T47D (cell line): Measurements from ENCODE around the gene KLHL22.
"Not testable (repeated sequence)": the region's sequence is repeated elsewhere in the genome, so short reads cannot be mapped to it uniquely, and the experiment has no call there.

Source experiments
- DNase-seq, 2 experiments: peaks; one replicate each; pipeline versions ENCODE4 v3.0.0 to v3.0.0-alpha.2; 2011 to 2012; ENCODE audit warnings: low read depth in 1 of 2, low spot score in 1 of 2
- JUND ChIP-seq: IDR thresholded peaks from 2 replicates; pipeline ENCODE4 v1.6.1; 2012; ENCODE audit warnings: low read depth
- in situ Hi-C: cut with HindIII; loops from 2 replicates; pipeline ENCODE4 v1.10.0; 2016; ENCODE audit warnings: low sequenced_read_pairs, low pct_unique_long_range_greater_than_20kb

KLHL22 gene, protein sequence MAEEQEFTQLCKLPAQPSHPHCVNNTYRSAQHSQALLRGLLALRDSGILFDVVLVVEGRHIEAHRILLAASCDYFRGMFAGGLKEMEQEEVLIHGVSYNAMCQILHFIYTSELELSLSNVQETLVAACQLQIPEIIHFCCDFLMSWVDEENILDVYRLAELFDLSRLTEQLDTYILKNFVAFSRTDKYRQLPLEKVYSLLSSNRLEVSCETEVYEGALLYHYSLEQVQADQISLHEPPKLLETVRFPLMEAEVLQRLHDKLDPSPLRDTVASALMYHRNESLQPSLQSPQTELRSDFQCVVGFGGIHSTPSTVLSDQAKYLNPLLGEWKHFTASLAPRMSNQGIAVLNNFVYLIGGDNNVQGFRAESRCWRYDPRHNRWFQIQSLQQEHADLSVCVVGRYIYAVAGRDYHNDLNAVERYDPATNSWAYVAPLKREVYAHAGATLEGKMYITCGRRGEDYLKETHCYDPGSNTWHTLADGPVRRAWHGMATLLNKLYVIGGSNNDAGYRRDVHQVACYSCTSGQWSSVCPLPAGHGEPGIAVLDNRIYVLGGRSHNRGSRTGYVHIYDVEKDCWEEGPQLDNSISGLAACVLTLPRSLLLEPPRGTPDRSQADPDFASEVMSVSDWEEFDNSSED

DNA sequence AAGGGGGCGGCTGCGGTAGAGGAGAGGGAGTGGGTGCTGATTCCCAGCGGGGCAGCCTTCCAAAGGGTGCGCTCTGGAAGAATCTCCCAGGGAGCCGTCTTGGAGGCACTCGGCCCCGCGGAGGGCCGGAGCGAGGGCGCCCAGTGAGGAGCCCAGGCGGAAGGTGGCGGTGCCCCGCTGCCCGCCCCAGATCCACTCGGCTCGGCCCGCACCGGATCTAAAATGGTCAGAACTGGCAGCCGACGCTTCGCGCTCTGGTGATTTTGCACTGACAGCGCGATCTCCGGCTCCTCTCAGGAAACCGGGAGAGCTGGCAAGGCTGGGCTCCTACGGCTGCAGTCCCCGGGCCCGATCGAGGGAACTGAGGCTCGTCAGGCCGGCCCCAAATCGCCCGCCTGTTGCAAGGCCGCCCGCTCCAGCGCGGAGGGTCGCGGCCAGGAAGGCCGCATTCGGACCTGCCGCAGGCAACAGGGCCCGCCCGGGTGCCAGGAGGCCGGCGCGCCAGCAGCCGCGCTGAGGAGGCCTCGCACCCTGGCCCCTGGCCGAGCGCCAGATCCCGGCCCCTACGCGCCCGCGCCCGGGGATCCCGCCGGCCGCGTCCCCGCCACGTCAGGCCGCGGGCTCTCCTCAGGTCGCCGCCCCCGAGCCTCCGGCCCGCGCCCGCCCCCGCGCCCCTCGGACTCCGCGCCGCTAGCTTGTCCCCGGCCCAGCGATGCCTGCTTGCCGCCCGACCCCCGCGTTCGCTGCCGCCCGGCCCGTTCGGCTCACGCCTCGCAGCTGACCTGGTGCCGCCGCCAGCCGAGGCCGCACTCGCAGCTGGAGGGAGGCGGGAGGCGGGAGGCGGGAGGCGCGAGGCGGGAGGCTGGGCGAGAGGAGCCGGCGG is at the start of gene KLHL22:
TSS of gene KLHL22 (minus strand) at position 818 of the 883 bp plus-strand sequence. CDS start 6,584 bp downstream, outside the sequence.
- TF ChIP-seq JUND, result no peak
- DNase-seq, result peak; percentile 36 to 58
- in situ Hi-C loops, result no loop called here

DNA sequence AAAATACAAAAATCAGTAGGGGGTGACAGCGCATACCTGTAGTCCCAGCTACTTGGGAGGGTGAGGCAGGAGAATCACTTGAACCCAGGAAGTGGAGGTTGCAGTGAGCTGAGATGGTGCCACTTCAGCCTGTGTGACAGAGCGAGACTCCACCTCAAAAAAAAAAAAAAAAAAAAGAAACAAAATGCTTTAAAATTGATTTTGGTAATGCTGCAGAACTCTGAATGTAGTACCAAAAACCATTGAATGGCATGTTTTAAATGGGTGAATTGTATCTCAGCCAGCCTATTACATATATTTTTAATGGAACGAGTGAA is 49.7 kb upstream of the KLHL22 start:
- DNase-seq, in situ Hi-C loops: not testable (repeated sequence)

DNA sequence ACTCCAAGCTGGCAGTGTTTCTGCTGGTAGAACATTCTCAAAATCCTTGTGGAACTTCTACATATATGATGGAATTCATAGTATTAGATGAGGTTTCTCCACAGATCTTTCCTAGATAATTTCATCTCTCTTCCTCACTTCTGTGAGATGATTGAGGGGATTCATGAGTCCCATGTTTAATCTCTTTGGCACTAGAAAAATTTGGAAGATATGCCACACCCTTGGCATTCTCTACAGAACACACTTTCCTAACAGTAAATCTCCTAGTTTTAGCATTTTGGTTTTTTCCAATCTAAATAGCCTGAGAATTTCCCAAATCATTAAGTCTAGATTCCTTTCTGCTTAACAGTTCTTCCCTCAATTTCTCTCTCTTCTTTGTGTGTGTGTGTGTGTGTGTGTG is 47.1 kb upstream of the KLHL22 start:
- DNase-seq, result no peak
- in situ Hi-C loops, result no loop called here
- TF ChIP-seq JUND, result no peak

DNA sequence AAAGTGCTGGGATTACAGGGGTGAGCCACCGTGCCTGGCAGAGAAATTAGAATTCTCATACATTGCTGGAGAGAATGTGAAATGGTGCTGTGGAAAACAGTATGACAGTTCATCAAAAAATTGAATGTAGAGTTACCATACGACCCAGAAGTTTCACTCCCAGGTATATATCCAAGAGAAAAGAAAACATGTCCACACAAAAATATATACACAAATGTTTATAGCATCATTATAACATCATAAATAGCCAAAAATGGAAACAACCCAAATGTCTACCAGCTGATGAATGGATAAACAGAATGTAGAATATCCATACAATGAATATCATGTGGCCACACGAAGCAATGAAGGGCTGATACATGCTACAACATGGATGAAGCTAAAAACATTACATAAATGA is 46.5 kb upstream of the KLHL22 start:
- TF ChIP-seq JUND, result no peak
- in situ Hi-C loops, result no loop called here
- no peak for DNase-seq

DNA sequence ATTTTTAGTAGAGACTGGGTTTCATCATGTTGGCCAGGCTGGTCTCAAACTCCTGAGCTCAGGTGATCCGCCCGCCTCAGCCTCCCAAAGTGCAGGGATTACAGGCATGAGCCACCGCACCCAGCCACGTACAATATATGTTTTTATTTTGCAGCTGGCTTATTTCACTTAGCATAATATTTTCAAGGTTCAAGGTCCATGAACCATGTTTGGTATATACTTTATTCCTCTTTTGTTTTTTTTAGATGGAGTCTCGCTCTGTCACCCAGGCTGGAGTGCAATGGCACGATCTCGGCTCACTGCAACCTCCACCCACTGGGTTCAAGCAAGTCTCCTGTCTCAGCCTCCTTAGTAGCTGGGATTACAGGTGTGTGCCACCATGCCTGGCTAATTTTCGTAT is 43.3 kb upstream of the KLHL22 start:
- DNase-seq, in situ Hi-C loops: not testable (repeated sequence)

DNA sequence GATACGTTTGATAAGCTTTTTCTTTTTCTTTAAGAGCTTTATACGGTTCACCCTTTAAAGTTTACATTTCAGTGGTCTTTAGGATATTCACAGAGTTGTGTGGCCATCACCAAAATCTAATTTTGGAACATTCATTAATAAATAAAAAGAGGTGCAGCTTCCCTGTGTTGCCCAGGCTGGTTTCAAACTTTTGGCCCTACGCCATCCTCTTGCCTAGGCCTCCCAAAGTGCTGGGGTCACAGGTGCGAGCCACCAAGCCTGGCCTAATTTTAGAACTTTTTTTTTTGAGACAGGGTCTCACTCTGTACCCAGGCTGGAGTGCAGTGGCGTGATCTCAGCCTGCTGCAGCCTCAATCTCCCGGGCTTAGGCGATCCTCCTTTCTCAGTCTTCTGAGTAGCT is 42.4 kb upstream of the KLHL22 start:
- in situ Hi-C loops, result no loop called here
- no peak for DNase-seq
- no peak for TF ChIP-seq JUND

DNA sequence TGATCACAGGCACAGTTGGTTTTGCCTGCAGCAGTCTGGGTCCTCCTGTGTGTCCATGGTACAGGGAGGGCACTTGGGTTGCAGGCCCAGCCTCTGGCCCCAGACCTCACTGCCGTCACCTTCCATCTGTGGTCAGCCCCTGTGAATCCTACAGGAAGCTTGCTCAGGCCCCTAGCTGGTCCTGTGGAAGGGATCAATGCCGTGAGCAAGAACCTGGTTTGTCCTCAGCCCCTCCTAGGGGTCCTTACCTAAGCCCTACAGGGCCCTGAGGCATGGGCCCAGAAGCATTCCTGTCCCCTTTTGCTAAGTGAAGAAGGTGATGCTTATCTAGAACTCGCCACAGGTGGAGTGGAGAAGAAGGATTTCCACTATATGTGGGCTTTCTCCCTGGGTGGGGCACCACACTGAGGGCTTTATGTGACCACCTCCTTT is 41.7 kb upstream of the KLHL22 start:
- no peak for DNase-seq
- in situ Hi-C loops, result no loop called here
- TF ChIP-seq JUND, result no peak

DNA sequence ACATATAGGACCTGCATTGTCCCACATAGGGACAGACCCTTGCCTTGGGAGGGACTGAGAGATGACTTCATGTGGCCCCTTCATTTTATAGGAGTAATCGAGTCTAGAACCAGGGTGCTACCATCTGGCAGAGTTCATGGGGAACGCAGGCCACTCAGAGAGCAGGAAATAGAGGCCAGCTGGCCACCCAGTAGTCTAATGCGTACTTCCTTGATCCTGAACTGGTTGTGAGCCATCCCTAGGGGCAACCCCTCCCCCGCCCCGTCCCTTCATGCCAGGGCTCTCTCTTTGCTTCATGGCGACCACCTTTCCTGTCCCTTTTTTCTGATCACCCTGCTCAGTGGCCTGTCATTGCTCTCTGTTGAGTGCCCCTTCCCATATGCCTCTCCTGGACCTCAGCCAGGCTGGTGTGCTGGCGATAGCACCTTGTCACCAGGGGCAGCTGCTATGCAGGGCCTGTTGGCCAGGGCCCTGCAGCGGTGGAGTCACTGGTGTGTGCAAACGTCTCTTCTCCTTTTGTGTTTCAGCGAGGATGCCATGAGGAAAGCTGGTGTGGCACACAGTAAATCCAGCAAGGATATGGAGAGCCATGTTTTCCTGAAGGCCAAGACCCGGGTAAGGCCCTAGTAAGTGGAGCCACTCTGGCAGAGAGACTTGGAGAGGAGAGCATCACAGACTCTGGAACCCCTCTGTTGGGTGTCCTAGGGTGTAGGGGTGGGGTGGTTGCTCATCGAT is 41.2 kb upstream of the KLHL22 start:
- no peak for DNase-seq
- in situ Hi-C loops, result no loop called here
- TF ChIP-seq JUND, result no peak

DNA sequence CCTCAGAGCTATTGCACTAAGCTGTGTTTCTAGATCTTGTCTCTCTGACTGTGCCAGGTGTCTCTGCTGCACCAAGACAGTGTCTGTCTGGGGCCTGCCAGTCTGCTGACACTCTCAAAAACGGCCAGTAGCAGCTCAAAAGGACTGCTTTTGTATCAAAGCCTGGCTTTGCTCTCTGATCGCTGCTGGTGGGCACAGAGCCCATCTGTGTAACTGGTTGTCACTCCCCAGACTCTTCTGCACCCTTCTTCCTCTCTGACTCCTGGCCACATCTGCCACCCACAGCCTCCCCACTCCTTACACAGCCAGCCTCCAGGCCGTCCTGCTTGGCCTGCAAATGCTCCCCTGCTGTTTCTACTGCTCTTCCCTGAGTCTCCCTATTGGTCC is 38.3 kb upstream of the KLHL22 start:
- in situ Hi-C loops, result no loop called here
- no peak for DNase-seq
- no peak for TF ChIP-seq JUND

DNA sequence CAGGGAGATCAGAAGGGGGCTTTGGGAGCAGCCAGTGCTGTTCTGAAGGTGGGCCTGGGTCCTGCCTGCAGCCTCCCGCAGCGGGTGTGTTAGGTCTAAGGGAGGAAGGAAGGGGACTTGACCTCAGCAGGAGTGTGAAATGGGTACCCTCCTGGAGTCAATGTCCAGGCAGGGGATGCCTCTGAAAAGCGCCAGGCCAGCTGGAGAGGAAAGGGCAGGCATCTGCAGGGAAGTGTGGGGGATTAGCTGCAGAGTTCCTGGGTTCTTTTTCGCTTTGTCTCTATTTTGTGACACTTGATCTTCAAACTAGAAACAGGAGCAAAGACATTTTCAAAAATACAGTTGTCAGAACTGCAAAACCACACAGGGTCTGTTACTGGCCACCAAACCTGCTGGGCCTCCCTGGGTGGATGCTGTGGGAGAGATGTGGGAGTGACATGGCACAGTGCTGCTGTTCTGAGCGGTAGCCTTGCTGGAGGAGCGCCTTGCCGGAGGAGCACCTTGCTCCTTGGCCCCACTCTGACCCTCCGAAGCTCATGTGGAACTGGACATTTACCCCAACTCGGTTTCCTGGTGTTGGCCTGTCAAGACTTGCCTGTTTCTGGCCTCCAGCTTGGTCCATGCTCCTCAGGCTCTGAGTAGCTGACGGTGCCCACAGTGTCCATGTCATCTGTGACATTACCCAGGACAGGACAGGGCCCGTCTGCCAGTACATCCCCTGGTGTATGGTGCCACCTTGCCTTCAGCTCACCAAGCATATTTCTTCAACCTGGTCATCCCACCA is 37.7 kb upstream of the KLHL22 start:
- no peak for DNase-seq
- in situ Hi-C loops, result no loop called here
- TF ChIP-seq JUND, result no peak

DNA sequence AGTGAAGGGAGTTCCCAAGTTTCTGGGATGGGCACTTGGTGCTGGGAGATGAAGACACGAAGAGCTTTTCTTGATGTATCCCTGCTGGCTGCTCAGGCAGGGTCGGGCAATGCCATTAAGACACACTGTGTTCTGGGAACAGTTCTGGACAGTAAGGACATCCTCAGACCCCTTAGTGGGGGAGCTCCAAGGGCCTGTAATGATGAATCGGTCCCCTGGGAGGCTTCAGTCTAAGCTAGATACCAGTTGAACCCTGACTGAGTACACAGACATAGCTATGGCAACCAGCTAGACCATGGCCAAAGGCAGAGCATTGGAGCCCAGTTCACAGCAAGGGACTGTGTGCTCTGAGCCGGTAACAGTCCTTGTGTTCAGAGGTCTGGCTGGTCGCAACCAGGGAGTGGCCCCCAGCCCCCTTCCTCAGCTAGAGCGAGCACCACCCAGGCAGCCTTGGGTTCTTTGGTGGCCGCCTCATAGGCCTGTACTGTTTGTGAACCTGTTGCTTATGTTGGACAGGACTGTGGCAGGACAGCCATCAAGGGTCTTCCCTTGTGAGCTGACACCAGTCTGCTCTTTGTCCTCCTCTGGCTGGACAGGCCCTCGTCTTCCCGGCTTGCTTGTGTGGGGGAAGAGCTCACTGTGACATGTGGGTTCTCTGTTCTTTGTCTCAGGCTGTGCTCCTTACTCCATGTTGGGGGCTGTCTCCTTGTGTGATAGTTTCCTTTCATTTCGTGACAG is 36.8 kb upstream of the KLHL22 start:
- TF ChIP-seq JUND, result no peak
- in situ Hi-C loops, result no loop called here
- DNase-seq, result no peak
